GM12891 (cell line): Measurements from ENCODE around the gene PI4K2A.
"Not testable (repeated sequence)": the region's sequence is repeated elsewhere in the genome, so short reads cannot be mapped to it uniquely, and the experiment has no call there.

Source experiments
- PAX5 ChIP-seq: IDR thresholded peaks from 2 replicates; pipeline ENCODE4 v1.6.1; 2011; ENCODE audit warnings: low read length, moderate library complexity, mild to moderate bottlenecking; ENCODE audit not compliant: insufficient read depth, severe bottlenecking
- POLR2A ChIP-seq: IDR thresholded peaks from 2 replicates; pipeline ENCODE4 v1.6.1; 2011; ENCODE audit warnings: low read depth, low read length, control low read depth
- POLR2AphosphoS5 ChIP-seq: IDR thresholded peaks from 2 replicates; pipeline ENCODE4 v1.6.1; 2011; ENCODE audit warnings: low read depth, low read length, control low read depth
- POU2F2 ChIP-seq: IDR thresholded peaks from 2 replicates; pipeline ENCODE4 v1.6.1; 2011; ENCODE audit warnings: low read depth, mild to moderate bottlenecking, control low read depth, low read length, moderate library complexity
- SPI1 ChIP-seq: IDR thresholded peaks from 2 replicates; pipeline ENCODE4 v1.6.1; 2011; ENCODE audit warnings: low read depth, low read length, control low read depth
- TAF1 ChIP-seq: IDR thresholded peaks from 2 replicates; pipeline ENCODE4 v1.6.1; 2011; ENCODE audit warnings: low read depth, low read length, control low read depth

DNA sequence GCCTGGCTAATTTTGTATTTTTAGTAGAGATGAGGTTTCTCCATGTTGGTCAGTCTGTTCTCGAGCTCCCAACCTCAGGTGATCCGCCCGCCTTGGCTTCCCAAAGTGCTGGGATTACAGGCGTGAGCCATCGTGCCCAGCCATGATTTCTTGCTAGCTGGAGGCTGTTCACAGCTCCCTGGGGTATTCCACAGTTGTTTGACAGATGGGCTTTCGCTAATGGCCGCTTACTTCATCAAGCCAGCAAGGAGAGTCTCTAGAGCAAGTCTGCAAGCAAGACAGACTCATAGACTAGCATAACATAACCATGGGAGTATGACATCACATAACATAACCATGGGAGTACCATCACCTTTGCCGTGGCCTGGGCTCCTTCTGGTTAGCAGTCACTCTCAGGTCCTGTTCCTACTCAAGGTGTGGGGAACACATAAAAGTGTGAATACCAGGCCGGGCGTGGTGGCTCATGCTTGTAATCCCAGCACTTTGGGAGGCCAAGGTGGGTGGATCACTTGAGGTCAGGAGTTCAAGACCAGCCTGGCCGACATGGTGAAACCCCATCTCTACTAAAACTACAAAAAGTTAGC is 57.7 kb downstream of the PI4K2A start:
- not testable (repeated sequence) for TF ChIP-seq POLR2A, POLR2AphosphoS5, PAX5, POU2F2, SPI1, TAF1
